NCI-H1694 (cell line): ENCODE measurements around the gene SFTA2.
"Not testable (repeated sequence)": the region's sequence is repeated elsewhere in the genome, so short reads cannot be mapped to it uniquely, and the experiment has no call there.

ENCODE experiments used
- DNase-seq: peaks from one replicate; lab custom pipeline; 2025; lab: John Stamatoyannopoulos, UW

SFTA2 gene

DNA sequence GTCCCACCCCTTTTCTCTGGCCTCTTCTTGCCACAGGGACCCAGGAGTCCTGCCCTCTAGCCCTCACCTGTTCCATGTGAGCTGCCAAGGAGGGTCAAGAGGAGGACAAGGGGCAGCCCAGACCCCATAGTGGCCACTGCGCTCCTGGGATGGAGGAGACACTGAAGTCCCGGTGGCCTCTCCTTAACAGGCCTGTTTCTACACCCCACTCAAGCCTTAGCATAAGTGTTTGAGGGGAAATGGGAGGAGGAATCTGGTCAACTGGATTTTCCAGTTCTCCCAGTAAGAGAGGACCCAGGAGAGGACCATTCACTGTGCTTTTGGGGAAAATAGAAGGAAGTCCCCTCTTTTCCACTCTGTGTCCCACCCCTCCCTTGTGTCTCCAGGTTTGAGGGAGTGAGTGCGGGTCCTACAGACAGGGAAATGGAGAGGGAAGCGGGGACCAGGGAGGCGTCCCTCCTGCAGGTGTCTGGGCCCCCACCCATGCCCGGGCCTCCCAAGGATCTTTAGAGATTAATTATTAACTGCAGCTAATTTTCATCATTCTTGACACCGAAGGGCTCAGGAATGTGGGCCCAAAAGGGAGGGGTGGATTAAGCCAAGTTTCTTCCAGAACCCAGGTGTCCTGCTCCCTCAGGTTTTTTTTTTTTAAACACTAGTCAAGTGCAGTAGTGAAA is at the start of gene SFTA2:
TSS of gene SFTA2 (minus strand) at position 202 of the 677 bp plus-strand sequence. CDS start at position 128, 74 bp downstream.
- DNase-seq, result no peak

DNA sequence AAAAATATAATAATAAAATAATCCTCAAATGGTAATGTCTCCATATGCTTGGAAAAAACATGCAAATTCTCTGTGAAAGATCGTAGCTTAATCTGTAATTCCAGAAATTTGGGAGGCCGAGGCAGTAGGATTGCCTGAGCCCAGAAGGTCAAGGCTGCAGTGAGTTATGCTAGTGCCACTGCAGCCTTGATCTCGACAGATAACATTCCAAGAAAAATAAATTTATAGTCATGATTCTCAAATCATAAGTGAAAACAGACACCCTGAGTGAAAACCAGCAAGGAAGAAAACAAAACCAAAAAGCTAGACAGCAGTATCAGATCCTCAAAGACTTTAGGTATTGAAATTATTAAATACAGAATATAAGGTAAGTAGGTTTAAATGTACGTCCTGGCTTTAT is 47.7 kb upstream of the SFTA2 start:
- DNase-seq, result no peak

DNA sequence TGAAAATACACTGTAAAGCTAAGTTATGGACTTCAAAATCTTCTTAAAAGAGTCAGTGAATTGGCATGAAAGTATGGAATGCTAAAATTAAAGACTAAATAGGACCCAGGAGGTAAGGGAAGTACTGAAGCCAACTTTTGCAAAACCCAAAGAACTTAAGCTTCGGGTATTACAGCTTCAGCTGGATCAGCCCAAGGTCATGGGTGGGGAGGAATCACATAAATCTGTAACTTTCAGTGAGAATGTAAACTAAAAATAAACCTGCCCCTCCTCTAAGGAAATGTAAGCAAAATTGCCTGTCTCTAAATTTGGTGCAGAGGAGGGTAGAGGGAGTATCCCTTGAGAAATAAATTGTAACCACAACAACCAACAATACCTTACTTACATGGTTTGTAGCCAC is 47.2 kb upstream of the SFTA2 start:
- no peak for DNase-seq

DNA sequence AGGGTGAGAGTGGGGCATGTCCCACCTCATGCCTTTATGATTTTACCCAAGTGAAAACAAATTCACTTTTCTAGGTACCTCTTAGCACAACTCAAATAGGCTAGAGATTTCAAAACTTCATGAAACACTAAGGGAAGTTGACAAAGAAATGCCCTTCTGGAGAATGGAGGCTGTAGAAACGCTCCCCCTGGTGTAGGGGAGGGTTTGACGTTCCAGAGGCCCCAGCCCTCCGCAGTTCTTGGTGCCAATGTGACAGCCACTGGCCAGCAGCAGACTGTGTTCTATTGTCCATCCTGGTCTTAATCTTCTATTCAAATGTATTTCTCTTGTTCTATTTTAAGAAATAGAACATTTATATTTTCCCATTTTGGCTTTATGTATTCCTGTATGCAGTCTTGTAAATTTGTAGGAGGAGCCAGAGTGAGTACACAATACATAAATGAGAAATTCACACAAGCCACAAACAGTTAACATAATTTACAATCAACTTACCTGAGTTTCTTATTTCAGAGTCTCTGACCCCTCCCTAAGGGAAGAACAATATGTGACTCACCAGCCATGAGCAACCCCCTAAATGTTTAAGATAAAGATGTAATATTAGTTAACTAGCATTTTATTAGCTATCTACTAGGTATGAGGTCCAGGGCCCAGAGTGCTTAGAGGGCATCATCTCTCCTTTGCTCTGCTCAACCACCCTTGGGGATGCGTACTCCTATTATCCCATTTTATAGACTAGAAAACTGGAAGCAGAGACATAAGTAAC is 42.7 kb upstream of the SFTA2 start:
- DNase-seq, result no peak

DNA sequence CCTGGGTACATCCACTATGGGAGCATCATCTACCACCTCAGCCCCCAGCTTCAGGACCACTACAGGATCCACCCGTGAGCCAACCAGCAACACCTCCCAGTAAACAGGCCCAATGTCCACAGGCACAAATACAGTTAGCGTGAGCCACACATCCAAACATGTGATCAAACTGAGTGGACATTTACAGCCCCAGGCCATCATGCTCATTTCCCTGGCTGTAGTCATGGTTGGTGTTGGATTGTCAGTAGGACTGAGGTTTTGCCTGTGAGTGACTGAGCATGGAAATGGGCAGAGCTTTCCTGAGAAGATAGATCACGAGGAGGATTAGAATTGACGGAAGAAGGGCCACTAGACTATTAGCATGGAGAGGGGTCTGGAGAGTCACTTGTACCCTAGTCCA is 40.8 kb upstream of the SFTA2 start:
- no peak for DNase-seq

DNA sequence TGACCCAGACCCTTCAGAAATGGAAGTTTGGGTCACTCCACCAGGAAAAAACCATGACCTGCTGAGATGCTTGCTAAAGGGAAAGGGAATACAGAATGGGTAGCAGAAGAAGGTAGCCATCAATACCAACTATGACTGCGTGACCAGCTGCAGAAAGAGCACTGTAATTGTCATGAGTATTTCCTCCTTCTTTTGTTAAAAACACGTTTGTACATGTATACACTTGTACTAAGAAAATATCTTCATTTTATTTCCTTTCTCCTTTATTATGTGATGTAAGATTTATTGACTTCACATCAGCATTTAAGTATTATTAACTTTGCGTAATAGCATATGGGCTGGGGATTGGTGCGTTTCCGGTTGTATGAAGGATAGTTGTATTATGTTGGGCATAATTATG is 39.0 kb upstream of the SFTA2 start:
- DNase-seq, result no peak

DNA sequence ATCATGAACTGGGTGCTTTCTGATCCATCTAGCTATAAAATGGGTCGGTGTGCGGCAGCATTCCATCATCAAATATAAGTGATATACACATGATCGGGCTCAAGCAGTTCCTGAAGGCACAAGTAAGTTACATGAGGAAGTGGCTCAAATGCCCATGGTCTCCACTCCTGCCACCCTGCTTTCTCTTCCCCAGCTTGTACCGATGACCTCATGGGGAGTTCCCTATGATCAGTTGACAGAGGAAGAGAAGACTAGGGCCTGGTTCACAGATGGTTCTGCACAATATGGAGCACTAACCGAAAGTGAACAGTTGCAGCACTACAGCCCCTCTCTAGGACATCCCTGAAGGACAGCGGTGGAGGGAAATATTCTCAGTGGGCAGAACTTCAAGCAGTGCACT is 37.2 kb upstream of the SFTA2 start:
- DNase-seq, result not testable (repeated sequence)

DNA sequence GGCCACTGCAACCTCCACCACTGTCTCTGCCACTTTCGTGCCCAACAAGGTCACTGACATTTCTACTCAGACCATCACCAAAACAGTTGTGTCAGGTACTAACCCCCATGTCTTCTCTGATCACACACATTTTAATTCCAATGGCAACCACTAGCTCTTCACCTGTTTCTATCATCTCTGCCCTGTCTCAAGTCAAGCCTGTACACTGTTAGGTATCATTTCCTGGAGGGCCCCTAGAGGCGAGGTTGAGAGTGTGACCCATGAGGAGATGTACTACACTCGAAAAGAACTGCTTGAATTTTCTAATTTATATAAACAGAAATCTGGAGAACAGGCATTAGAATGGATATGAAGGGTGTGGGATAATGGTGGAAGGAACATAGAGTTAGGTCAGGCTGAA is 34.2 kb upstream of the SFTA2 start:
- no peak for DNase-seq

DNA sequence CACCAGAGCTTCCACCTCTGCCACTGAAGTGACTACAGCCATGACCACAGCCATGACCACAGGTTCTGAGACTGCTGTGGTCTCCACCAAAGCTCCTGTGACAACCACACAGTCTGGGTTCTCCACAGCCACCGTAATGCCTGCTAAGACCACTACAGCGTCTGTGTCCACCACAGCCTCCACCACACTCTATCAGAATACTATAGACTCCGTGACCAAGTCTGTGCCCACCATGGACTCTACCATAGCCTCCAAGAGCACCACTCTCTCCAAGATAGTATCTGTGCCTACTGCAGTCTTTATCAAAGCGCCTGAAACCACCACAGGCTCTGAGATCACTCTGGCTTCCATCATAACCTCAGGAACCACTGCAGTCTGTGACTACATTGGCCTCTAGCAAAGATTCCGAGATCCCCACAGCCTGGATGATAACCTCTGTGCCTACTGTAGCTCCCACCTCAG is 33.2 kb upstream of the SFTA2 start:
- no peak for DNase-seq

DNA sequence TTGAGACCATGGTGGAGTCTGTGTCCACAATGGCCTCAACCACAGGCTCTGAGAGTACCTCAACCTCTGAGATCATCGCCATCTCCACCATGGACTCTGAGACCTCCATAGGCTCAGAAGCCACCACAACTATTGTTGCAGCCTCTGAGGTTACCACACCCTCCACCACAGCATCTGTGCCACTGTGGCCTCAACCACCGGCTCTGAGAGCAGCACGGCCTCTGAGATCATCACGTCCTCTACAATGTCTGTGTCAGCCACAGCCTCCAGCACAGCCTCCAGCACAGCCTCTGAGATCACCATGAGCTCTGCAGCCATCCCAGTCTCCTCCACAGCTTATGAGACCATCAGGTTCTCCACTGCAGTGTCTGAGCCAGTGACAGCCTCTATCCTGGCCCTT is 32.1 kb upstream of the SFTA2 start:
- no peak for DNase-seq

DNA sequence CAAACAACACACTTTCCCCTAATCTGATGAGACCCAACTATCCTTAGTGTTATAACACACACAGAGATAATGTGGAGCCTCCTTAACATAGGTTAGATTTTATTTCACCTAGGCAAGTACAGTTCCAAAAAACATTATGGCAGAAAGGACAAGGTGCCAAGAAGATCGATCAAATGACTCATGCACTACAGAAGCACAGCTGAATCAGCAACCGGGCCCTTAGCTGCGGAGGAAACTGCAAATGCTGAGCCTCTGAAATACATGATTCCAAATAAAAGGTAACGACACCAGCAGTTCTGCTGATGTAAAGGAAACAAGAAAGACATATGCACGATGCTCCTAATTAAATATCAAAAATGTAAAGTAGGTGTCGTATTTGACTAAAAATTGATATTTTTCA is 31.7 kb upstream of the SFTA2 start:
- no peak for DNase-seq

DNA sequence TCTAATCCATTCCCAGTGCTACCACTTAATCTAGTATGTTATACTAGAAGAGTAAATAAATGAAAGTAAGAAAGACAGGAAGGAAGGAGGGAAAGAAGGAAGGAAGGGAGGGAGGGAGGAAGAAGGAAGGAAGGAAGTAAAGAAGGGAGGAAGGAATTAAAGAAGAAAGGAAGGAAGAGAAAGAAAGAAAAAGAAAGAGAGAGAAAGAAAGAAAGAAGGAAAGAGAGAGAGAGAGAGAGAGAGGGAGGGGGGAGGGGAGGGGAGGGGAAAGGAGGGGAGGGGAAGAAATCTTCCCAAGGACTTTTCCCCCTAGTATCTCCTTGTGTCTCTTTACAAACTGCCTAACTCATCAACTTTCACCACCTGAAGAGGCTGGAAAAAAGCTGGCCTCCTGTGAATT is 30.7 kb upstream of the SFTA2 start:
- DNase-seq, result no peak

DNA sequence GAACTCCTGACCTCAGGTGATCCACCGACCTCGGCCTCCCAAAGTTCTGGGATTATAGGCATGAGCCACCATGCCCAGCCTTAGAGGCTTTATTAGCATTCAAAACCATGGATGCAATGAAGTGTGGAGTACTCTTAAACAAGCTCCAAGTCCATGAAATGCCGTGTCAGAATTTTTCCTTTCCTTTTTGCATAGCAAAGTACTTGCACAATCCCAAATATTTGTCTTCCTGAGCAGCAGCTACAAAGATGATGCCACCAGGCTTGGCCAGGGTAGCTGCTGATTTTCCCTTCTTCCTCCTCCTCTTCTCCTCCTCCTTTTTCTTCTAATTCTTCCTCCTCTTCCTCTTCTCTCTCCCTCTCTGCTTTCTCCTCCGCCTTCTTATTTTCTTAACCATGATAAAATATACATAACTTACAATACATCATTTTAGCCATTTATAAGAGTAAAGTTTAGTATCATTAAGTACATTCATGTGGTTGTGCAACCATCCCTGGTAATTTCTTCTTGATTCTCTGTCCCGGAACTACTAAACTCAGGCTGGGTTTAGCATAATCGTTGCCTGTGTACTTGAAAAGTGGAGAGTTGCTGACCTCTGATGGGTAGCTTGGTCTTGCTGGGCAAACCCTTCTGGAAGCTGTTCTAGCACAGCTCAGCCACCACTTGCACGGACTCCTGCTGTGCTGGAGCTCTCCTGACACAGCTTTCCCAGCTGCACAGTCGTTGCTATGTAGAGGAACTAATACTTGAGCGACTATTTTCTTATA is 29.1 kb upstream of the SFTA2 start:
- no peak for DNase-seq

DNA sequence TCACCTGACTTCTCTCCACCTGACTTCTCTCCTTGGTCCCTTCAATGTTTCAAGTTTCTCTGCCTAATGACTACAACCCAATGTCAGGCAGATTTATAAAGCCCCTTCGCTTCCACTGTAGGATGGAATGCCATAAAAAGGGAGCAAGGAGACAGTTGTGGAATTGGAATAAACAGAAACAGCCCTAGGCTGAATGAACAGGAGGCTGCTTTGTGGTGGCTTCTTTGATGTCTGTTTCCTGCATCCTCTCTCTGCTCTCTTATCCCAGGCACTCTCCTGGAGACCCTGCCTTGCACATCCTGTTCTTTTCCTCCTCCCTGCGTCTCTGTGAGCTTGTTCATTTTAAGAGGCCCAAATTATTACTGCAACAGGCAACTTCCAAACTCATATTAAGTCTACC is 25.7 kb upstream of the SFTA2 start:
- DNase-seq, result no peak

DNA sequence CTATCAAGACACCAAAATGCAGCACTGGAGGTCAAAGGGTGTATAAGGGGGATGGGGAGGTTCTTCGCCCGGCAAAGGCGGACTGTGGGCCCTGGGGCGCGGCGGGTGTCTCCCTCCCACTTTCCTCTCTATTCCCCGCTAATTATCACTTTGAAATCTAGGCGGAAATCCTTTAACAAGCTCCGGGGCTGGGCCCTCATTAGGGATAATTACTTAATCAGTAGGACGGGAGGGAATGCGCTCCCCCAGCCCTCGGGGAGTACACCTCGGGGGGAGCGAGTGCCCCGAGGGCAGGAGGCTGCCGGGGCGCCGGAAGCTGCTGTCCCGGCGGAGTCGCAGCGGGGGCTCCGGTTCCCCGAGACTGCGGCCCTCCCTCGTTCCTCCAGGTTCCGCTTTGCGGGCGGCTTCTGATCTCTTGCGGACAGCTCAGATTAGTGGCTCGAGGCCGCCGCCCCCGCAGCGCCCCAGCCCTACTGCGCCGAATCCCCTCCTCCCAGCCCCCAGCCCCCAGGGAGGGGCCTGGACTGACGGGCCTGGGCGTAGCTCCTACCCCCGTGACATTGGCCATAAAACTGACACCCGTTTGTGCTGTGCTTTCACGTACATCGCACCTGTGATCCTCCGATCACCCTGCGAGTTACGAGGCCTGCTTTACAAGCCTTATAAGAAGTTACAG is 23.5 kb upstream of the SFTA2 start:
- DNase-seq, result no peak

DNA sequence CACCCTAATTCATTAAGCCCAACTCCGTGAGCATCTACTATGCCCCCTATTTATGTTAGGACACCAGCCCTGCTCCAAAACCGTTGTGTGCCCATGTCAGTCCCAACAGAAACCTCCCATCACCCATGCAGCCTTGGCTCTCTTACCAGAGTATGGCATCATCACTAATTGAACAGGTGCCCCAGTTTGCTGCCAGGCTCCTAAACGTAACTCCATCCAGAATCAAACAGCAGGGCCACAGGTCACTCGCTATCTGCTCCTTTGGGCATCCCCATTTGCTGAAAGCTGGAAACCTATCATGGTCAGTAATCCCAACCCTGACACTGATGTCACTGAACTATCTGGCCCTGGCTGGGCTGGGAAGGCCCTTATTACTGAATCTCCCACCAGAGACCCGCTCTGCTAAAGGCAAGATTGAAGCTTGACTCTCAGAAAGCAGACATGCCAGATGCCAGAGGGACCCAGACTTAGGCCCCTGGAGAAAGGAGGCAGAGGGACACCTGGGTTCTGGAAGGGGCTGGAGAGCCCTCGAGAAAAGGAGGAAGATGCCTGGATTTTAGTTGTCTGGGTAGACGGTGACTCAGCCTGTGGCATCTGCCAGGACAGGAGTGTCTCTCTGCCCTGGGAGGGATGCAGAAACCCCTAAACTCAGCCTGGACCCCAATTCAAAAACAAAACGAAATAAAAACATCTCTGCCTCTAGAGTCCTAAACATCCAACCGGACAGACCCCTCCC is 22.8 kb upstream of the SFTA2 start:
- no peak for DNase-seq

DNA sequence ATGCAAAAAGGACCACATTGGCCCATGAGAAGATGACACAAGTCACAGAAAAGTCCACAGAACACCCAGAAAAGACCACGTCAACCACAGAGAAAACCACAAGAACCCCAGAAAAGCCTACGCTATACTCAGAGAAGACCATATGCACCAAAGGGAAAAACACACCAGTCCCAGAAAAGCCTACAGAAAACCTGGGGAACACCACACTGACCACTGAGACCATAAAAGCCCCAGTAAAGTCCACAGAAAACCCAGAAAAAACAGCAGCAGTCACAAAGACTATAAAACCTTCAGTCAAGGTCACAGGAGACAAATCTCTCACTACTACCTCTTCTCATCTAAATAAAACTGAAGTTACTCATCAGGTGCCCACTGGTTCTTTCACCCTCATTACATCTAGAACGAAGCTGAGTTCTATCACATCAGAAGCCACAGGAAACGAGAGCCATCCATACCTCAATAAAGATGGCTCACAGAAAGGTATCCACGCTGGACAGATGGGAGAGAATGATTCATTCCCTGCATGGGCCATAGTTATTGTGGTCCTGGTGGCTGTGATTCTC is 20.0 kb upstream of the SFTA2 start:
- no peak for DNase-seq

DNA sequence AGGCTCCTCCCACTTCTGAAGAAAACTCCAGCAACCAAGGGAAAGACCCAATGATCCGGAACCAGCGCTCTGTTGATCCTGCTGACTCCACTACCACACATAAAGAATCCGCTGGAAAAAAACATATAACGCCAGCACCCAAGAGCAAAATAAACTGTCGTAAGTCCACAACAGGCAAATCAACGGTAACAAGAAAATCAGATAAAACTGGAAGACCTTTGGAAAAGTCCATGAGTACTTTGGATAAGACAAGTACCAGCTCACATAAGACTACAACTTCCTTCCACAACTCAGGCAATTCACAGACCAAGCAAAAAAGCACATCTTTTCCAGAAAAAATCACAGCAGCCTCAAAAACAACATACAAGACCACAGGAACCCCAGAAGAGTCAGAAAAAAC is 16.8 kb upstream of the SFTA2 start:
- DNase-seq, result no peak

DNA sequence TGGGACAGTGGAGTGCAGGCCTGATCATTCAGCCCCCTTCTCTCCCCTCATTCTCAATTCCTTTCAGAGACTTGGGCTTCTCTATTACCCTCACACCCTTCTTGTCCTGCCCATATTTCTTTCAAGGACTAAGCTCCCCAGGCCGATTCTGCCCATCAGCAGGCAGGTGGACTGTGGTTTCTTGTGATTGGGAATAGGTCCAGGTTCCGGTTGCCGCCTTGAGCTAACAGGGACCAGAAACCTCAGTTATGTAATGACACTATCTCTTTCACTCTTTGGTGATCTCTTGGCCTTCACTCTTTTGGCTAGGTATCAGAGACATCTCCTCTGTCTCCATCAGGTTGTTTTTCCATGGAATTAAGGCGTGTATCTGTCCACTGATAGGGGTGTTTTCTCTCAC is 15.3 kb upstream of the SFTA2 start:
- DNase-seq, result no peak

DNA sequence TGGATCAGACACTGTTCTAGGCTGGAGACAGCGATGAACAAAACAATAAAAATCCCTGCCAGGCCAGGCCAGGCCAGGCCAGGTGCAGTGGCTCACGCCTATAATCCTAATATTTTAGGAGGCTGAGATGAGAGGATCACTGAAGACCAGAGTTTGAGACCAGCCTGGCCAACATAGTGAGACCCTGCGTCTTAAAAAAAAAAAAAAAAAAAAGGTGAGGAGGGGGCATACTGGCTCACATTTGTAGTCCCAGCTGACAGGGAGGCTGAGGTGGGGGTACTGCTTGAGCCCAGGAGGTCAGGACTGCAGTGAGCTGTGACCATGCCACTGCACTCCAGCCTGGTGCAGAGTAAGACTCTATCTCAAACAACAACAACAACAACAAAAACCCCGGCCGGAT is 13.3 kb upstream of the SFTA2 start:
- no peak for DNase-seq

DNA sequence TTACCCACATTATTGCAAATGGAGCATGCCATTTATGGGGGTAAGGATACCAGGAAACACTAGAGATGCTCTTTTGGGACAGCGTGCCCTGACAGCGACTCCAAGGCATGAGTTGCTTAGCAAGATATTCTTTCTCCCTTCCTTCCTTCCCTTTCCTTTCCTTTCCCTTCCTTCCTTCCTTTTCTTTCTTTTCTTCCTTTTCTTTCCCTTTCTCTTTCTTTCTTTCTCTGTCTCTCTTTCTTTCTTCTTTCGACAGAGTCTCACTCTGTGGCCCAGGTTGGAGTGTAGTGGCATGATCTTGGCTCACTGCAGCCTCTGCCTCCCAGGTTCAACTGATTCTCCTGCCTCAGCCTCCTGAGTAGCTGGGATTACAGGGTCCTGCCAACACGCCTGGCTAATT is 12.1 kb upstream of the SFTA2 start:
- DNase-seq, result no peak
